ENCODE data around the gene MAP1LC3A.
"Not testable (repeated sequence)": the region's sequence is repeated elsewhere in the genome, so short reads cannot be mapped to it uniquely, and the experiment has no call there.

MAP1LC3A gene

GRCh38 chr20:34558320-34559218 lies at the start of gene MAP1LC3A:
MAP1LC3A (plus strand) TSS chr20:34558718; CDS start chr20:34558869, 151 bp downstream.
- peak; percentile 97 for DNase-seq

- no peak for DNase-seq
Measured at GRCh38 chr20:34510575-34510974, 47.9 kb upstream of the MAP1LC3A start.

- no peak for DNase-seq
Measured at GRCh38 chr20:34511891-34512265, 46.6 kb upstream of the MAP1LC3A start.

- DNase-seq = no peak
Measured at GRCh38 chr20:34512266-34512954, 46.1 kb upstream of the MAP1LC3A start.

- DNase-seq = no peak
Measured at GRCh38 chr20:34512955-34513419, 45.5 kb upstream of the MAP1LC3A start.

GRCh38 chr20:34514034-34514433 lies 44.5 kb upstream of the MAP1LC3A start:
- not testable (repeated sequence) for DNase-seq

- DNase-seq = no peak
Measured at GRCh38 chr20:34514897-34515483, 43.5 kb upstream of the MAP1LC3A start.

GRCh38 chr20:34515484-34516246 lies 42.9 kb upstream of the MAP1LC3A start:
- peak; percentile 66 for DNase-seq

- peak; percentile 92 for DNase-seq
Measured at GRCh38 chr20:34516247-34517113, 42.0 kb upstream of the MAP1LC3A start, which contains the start of gene DYNLRB1. DYNLRB1 (plus strand) TSS chr20:34516422; CDS start chr20:34516459, 37 bp downstream.

GRCh38 chr20:34517114-34517505 lies 41.4 kb upstream of the MAP1LC3A start:
- no peak for DNase-seq

- DNase-seq = not testable (repeated sequence)
Measured at GRCh38 chr20:34518863-34519262, 39.7 kb upstream of the MAP1LC3A start.

GRCh38 chr20:34519841-34520240 lies 38.7 kb upstream of the MAP1LC3A start:
- DNase-seq = not testable (repeated sequence)

GRCh38 chr20:34522969-34523871 lies 35.3 kb upstream of the MAP1LC3A start:
- peak; percentile 47 for DNase-seq

GRCh38 chr20:34524426-34524825 lies 34.1 kb upstream of the MAP1LC3A start:
- DNase-seq = no peak

- no peak for DNase-seq
Measured at GRCh38 chr20:34525342-34525708, 33.2 kb upstream of the MAP1LC3A start.

- DNase-seq = no peak
Measured at GRCh38 chr20:34525709-34526416, 32.7 kb upstream of the MAP1LC3A start.

GRCh38 chr20:34526466-34526865 lies 32.1 kb upstream of the MAP1LC3A start:
- no peak for DNase-seq

GRCh38 chr20:34527016-34527415 lies 31.5 kb upstream of the MAP1LC3A start:
- DNase-seq = no peak

GRCh38 chr20:34528921-34529297 lies 29.6 kb upstream of the MAP1LC3A start:
- DNase-seq = no peak

GRCh38 chr20:34529742-34530141 lies 28.8 kb upstream of the MAP1LC3A start:
- DNase-seq = no peak
